Muscle layer of colon (tissue), 2 donors: ENCODE data around the gene ZNF587B.
"Not testable (repeated sequence)": the region's sequence is repeated elsewhere in the genome, so short reads cannot be mapped to it uniquely, and the experiment has no call there.

Experiments used
- H3K27ac ChIP-seq: one replicate; pipeline ENCODE4 v1.7.0; 2013; ENCODE audit warnings: low read depth, mild to moderate bottlenecking, low read length, moderate library complexity
- H3K27me3 ChIP-seq, 2 donors: one replicate each; pipeline ENCODE4 v1.7.0; 2013; ENCODE audit warnings: low read length in 2 of 2, mild to moderate bottlenecking in 2 of 2; ENCODE audit not compliant: insufficient read depth in 2 of 2, control insufficient read depth in 1 of 2
- H3K36me3 ChIP-seq: one replicate; pipeline ENCODE4 v1.7.0; 2013; ENCODE audit warnings: mild to moderate bottlenecking, low read length; ENCODE audit not compliant: insufficient read depth
- H3K4me1 ChIP-seq: one replicate; pipeline ENCODE4 v1.7.0; 2013; ENCODE audit warnings: mild to moderate bottlenecking, low read length; ENCODE audit not compliant: insufficient read depth
- H3K4me3 ChIP-seq, 2 donors: one replicate each; pipeline ENCODE4 v1.7.0; 2013; ENCODE audit warnings: low read length in 2 of 2, low read depth in 1 of 2, mild to moderate bottlenecking in 1 of 2, moderate library complexity in 1 of 2
- H3K9ac ChIP-seq: one replicate; pipeline ENCODE4 v1.7.0; 2013; ENCODE audit warnings: low read length
- H3K9me3 ChIP-seq: one replicate; pipeline ENCODE4 v1.7.0; 2013; ENCODE audit warnings: mild to moderate bottlenecking, low read length
- donor health status: abdominal sarcoma.
- donor health status: Adenocarcinoma of cecum.

The ZNF587B gene

GRCh38 chr19:57810410-57811295 lies 19.4 kb upstream of the ZNF587B start:
- not testable (repeated sequence) for H3K27ac ChIP-seq, H3K9me3 ChIP-seq, H3K27me3 ChIP-seq, H3K4me3 ChIP-seq, H3K9ac ChIP-seq, H3K4me1 ChIP-seq
- H3K36me3 ChIP-seq: peaks cover 12% of the 10 kb centered on the region

- H3K27me3 ChIP-seq: no peaks in the 10 kb centered on the region
- peaks cover 6% of the 10 kb centered on the region for H3K4me1 ChIP-seq
- no peak overlapping the region for H3K4me3 ChIP-seq
- peaks cover 12% of the 10 kb centered on the region for H3K36me3 ChIP-seq
- H3K9ac ChIP-seq: no peak overlapping the region
- H3K9me3 ChIP-seq: no peaks in the 10 kb centered on the region
- no peak overlapping the region for H3K27ac ChIP-seq
Measured at GRCh38 chr19:57812226-57812625, 17.9 kb upstream of the ZNF587B start.

- H3K27ac ChIP-seq, H3K4me3 ChIP-seq, H3K4me1 ChIP-seq, H3K9me3 ChIP-seq, H3K27me3 ChIP-seq, H3K9ac ChIP-seq: not testable (repeated sequence)
- H3K36me3 ChIP-seq: peaks cover 12% of the 10 kb centered on the region
Measured at GRCh38 chr19:57812975-57813820, 16.9 kb upstream of the ZNF587B start.

- peaks cover 12% of the 10 kb centered on the region for H3K36me3 ChIP-seq
- H3K27ac ChIP-seq: peak overlapping the region; percentile 87
- H3K27me3 ChIP-seq: no peaks in the 10 kb centered on the region
- peak overlapping the region; percentile 86 to 90 for H3K4me3 ChIP-seq
- H3K9me3 ChIP-seq: no peaks in the 10 kb centered on the region
- peaks cover 6% of the 10 kb centered on the region for H3K4me1 ChIP-seq
- peak overlapping the region; percentile 54 for H3K9ac ChIP-seq
Measured at GRCh38 chr19:57813919-57814504, 16.1 kb upstream of the ZNF587B start.

GRCh38 chr19:57814505-57815246 lies 15.4 kb upstream of the ZNF587B start, which contains the start of gene ZNF552:
TSS of gene ZNF552 (minus strand) at chr19:57814913. CDS start at chr19:57814743, 170 bp downstream.
- Histone ChIP-seq H3K4me1 (peaks cover 6% of the 10 kb centered on the region), H3K27me3 (no peaks in the 10 kb centered on the region), H3K4me3 (peak within 1 kb of the TSS; percentile 86 to 90), H3K9me3 (no peaks in the 10 kb centered on the region), H3K36me3 (peaks cover 10% of the 10 kb centered on the region), H3K27ac (peak within 1 kb of the TSS; percentile 87), H3K9ac (peak within 1 kb of the TSS; percentile 54)

- H3K27me3 ChIP-seq: no peaks in the 10 kb centered on the region
- H3K4me1 ChIP-seq: peaks cover 10% of the 10 kb centered on the region
- H3K27ac ChIP-seq: no peak overlapping the region
- H3K9ac ChIP-seq: no peak overlapping the region
- no peaks in the 10 kb centered on the region for H3K9me3 ChIP-seq
- peak overlapping the region; percentile 86 to 90 for H3K4me3 ChIP-seq
- H3K36me3 ChIP-seq: peaks cover 2% of the 10 kb centered on the region
Measured at GRCh38 chr19:57815247-57816075, 14.6 kb upstream of the ZNF587B start.

- Histone ChIP-seq H3K9me3 (no peaks in the 10 kb centered on the region), H3K36me3 (no peaks in the 10 kb centered on the region), H3K27ac (no peak overlapping the region), H3K4me3 (no peak overlapping the region), H3K9ac (no peak overlapping the region), H3K27me3 (no peaks in the 10 kb centered on the region), H3K4me1 (peaks cover 15% of the 10 kb centered on the region)
Measured at GRCh38 chr19:57816652-57817051, 13.4 kb upstream of the ZNF587B start.

- H3K36me3 ChIP-seq: no peaks in the 10 kb centered on the region
- no peak overlapping the region for H3K27ac ChIP-seq
- H3K27me3 ChIP-seq: no peaks in the 10 kb centered on the region
- no peaks in the 10 kb centered on the region for H3K9me3 ChIP-seq
- H3K9ac ChIP-seq: no peak overlapping the region
- H3K4me3 ChIP-seq: no peak overlapping the region
- H3K4me1 ChIP-seq: peaks cover 15% of the 10 kb centered on the region
Measured at GRCh38 chr19:57817976-57818375, 12.1 kb upstream of the ZNF587B start.

- Histone ChIP-seq H3K4me3 (no peak overlapping the region), H3K27me3 (no peaks in the 10 kb centered on the region), H3K9ac (no peak overlapping the region), H3K4me1 (peaks cover 15% of the 10 kb centered on the region), H3K27ac (no peak overlapping the region), H3K9me3 (no peaks in the 10 kb centered on the region), H3K36me3 (no peaks in the 10 kb centered on the region)
Measured at GRCh38 chr19:57818378-57818777, 11.7 kb upstream of the ZNF587B start.

- Histone ChIP-seq H3K4me3 (peak overlapping the region; percentile 79 to 95), H3K4me1 (peaks cover 15% of the 10 kb centered on the region), H3K9me3 (no peaks in the 10 kb centered on the region), H3K27ac (peak overlapping the region; percentile 68), H3K9ac (peak overlapping the region; percentile 94), H3K27me3 (no peaks in the 10 kb centered on the region), H3K36me3 (no peaks in the 10 kb centered on the region)
Measured at GRCh38 chr19:57819475-57820148, 10.5 kb upstream of the ZNF587B start.
